Head of caudate nucleus (tissue), 42 donors: ENCODE measurements around the gene PKNOX1.
A peak's percentile ranks its signal among the peaks of the same experiment; 100 is the strongest.
"Not testable (repeated sequence)": the region's sequence is repeated elsewhere in the genome, so short reads cannot be mapped to it uniquely, and the experiment has no call there.

Experiments used
- DNase-seq, 42 donors: peaks; one replicate each; pipeline versions ENCODE4 v3.0.0 to v3.0.0-alpha.2; 2020 to 2021; ENCODE audit warnings: mixed read lengths in 7 of 42
- intact Hi-C: fragments of 100-400 bp; cut with DNase I; formaldehyde crosslinking; loops from one replicate; pipeline ENCODE4 v1.15.0; 2022

The PKNOX1 gene

GRCh38 chr21:43004926-43005325 lies 30.6 kb downstream of the PKNOX1 start:
- intact Hi-C loops, result no loop called here
- no peak for DNase-seq

GRCh38 chr21:43005635-43006034 lies 31.3 kb downstream of the PKNOX1 start:
- intact Hi-C loops, result no loop called here
- no peak for DNase-seq

- DNase-seq, intact Hi-C loops: not testable (repeated sequence)
Measured at GRCh38 chr21:43006051-43006873, 31.9 kb downstream of the PKNOX1 start.

GRCh38 chr21:43006874-43007208 lies 32.5 kb downstream of the PKNOX1 start:
- DNase-seq, result no peak

GRCh38 chr21:43012596-43012995 lies 38.2 kb downstream of the PKNOX1 start:
- intact Hi-C loops, result no loop called here
- DNase-seq, result no peak

More at GRCh38 chr21:43006874-43007208, 32.5 kb downstream of the PKNOX1 start:
- intact Hi-C loops, result no loop called here

GRCh38 chr21:43015906-43016540 lies 41.7 kb downstream of the PKNOX1 start:
- DNase-seq, result peak in 1 of 42 donors; percentile 16
- intact Hi-C loops, result no loop called here

GRCh38 chr21:43016728-43017127 lies 42.4 kb downstream of the PKNOX1 start:
- intact Hi-C loops, result no loop called here
- DNase-seq, result no peak

GRCh38 chr21:43018519-43018918 lies 44.2 kb downstream of the PKNOX1 start:
- intact Hi-C loops, result no loop called here
- DNase-seq, result no peak

GRCh38 chr21:43020177-43020576 lies 45.8 kb downstream of the PKNOX1 start:
- intact Hi-C loops, result no loop called here
- DNase-seq, result no peak

- no peak for DNase-seq
- intact Hi-C loops, result no loop called here
Measured at GRCh38 chr21:43020771-43021170, 46.4 kb downstream of the PKNOX1 start.

GRCh38 chr21:43021191-43021590 lies 46.8 kb downstream of the PKNOX1 start:
- DNase-seq, result no peak
- intact Hi-C loops, result no loop called here

GRCh38 chr21:43021756-43022600 lies 47.6 kb downstream of the PKNOX1 start:
- intact Hi-C loops, result no loop called here

GRCh38 chr21:43023175-43023574 lies 48.8 kb downstream of the PKNOX1 start:
- intact Hi-C loops, result no loop called here
- DNase-seq, result no peak

More at GRCh38 chr21:43021756-43022600, 47.6 kb downstream of the PKNOX1 start:
- no peak for DNase-seq

GRCh38 chr21:43024439-43025136 lies 50.2 kb downstream of the PKNOX1 start:
- intact Hi-C loops, result no loop called here
- DNase-seq, result no peak

- intact Hi-C loops, result no loop called here
- DNase-seq, result no peak
Measured at GRCh38 chr21:43025636-43026180, 51.3 kb downstream of the PKNOX1 start.

- peak in 13 of 42 donors; percentile 10 to 64 (median 30) for DNase-seq
- intact Hi-C loops, result no loop called here
Measured at GRCh38 chr21:43027846-43028731, 53.7 kb downstream of the PKNOX1 start.

- intact Hi-C loops, result no loop called here
- no peak for DNase-seq
Measured at GRCh38 chr21:43029785-43030184, 55.4 kb downstream of the PKNOX1 start.

GRCh38 chr21:43031121-43031619 lies 56.8 kb downstream of the PKNOX1 start:
- no peak for DNase-seq
- intact Hi-C loops, result no loop called here
